HCT116 (cell line): ENCODE results near the gene FAIM2. TPM values are rescaled to one million over a fixed set of nuclear protein-coding genes. Genes with fewer than 3 reads are reported as not detected.

ENCODE experiments used
- ATAC-seq: fragments of 200-7000 bp; cut with Tn5 transposase; 2 replicates; pipeline ENCODE4 v1.9.1; 2020; ENCODE audit warnings: mild to moderate bottlenecking, moderate library complexity
- BruUV-seq: library from RNA; stranded (reverse); fragments of 400-500 nt; replicated peaks from 2 replicates; lab custom pipeline; 2021; lab: Mats Ljungman, UMichigan
- CTCF ChIA-PET: fragments of 300-600 bp; sonication (Branson Sonifier 250); formaldehyde crosslinking; loops from one replicate; lab custom pipeline; 2021; ENCODE audit warnings: antibody characterized with exemption; lab: Charles Lee
- POLR2A ChIA-PET: fragments of 300-600, 350-600 bp; sonication (Branson Sonifier 250); formaldehyde crosslinking; loops from one replicate; lab custom pipeline; 2021; ENCODE audit warnings: antibody characterized with exemption; lab: Charles Lee
- RAD21 ChIA-PET, 2 experiments: fragments of 300-600 bp; sonication (Branson Sonifier 250); formaldehyde crosslinking; loops; one replicate each; lab custom pipeline; 2023; ENCODE audit warnings: low total read pairs in 2 of 2; ENCODE audit not compliant: uncharacterized antibody in 2 of 2, unreplicated experiment in 2 of 2, low non-redundant PET in 1 of 2; lab: Charles Lee
- DNase-seq: peaks from one replicate; pipeline ENCODE4 v3.0.0-alpha.2; 2010; ENCODE audit warnings: low read depth, low spot score
- H2AFZ ChIP-seq: fragments of 200-600 bp; shearing (Covaris generic), sonication (generic); 2 replicates; pipeline ENCODE4 v1.6.1; 2017; ENCODE audit warnings: low read depth, mixed run types, mixed read lengths, antibody characterized with exemption, low read length; ENCODE audit not compliant: poor library complexity, severe bottlenecking
- H3K27ac ChIP-seq: 2 replicates; pipeline ENCODE4 v1.5.1; 2012; ENCODE audit warnings: low read depth, low read length
- H3K27me3 ChIP-seq: fragments of 200-600 bp; sonication (generic); 2 replicates; pipeline ENCODE4 v1.6.1; 2016; ENCODE audit warnings: mixed run types, low read length, mixed read lengths; ENCODE audit not compliant: insufficient read depth
- H3K36me3 ChIP-seq, 2 experiments: fragments of 200-500 bp in 1 of 2; fragments of 200-600 bp in 1 of 2; sonication (Bioruptor generic) in 1 of 2; sonication (generic) in 1 of 2; 2 replicates each; pipeline versions ENCODE4 v1.5.1 to v1.6.1; 2014 to 2016; ENCODE audit warnings: low read length in 2 of 2, inconsistent platforms in 1 of 2, mixed read lengths in 1 of 2, mixed run types in 1 of 2; ENCODE audit not compliant: insufficient read depth in 2 of 2, control insufficient read depth in 1 of 2
- H3K4me1 ChIP-seq, 2 experiments: fragments of 200-600 bp in 1 of 2; sonication (generic) in 1 of 2; 2 replicates each; pipeline versions ENCODE4 v1.5.1 to v1.6.1; 2012 to 2017; ENCODE audit warnings: low read length in 2 of 2, inconsistent platforms in 1 of 2, mild to moderate bottlenecking in 1 of 2, mixed read lengths in 1 of 2, mixed run types in 1 of 2, moderate library complexity in 1 of 2; ENCODE audit not compliant: insufficient read depth in 2 of 2, control insufficient read depth in 1 of 2
- H3K4me2 ChIP-seq: fragments of 200-600 bp; sonication (generic); 2 replicates; pipeline ENCODE4 v1.6.1; 2017; ENCODE audit warnings: mixed run types, low read length, mixed read lengths
- H3K4me3 ChIP-seq, 2 experiments: fragments of 200-600 bp in 1 of 2; sonication (generic) in 1 of 2; replicated peaks in 1 of 2; 2 replicates each; pipeline ENCODE4 v1.5.1; 2011 to 2016; ENCODE audit warnings: low read length in 2 of 2, control low read depth in 1 of 2, low read depth in 1 of 2, mild to moderate bottlenecking in 1 of 2, mixed read lengths in 1 of 2, mixed run types in 1 of 2
- H3K79me2 ChIP-seq: fragments of 200-600 bp; sonication (generic); 2 replicates; pipeline ENCODE4 v1.6.1; 2017; ENCODE audit warnings: mild to moderate bottlenecking, mixed run types, low read length, moderate library complexity, mixed read lengths; ENCODE audit not compliant: insufficient read depth
- H3K9ac ChIP-seq: fragments of 200-600 bp; sonication (generic); 2 replicates; pipeline ENCODE4 v1.6.1; 2016; ENCODE audit warnings: low read length, mixed read lengths
- H3K9me2 ChIP-seq: fragments of 200-600 bp; sonication (generic), shearing (Covaris generic); 2 replicates; pipeline ENCODE4 v1.6.1; 2017; ENCODE audit warnings: mixed run types, mild to moderate bottlenecking, moderate library complexity; ENCODE audit not compliant: insufficient read depth
- H3K9me3 ChIP-seq, 2 experiments: fragments of 200-500 bp in 1 of 2; fragments of 200-600 bp in 1 of 2; sonication (Bioruptor generic) in 1 of 2; sonication (generic) in 1 of 2; 2 replicates each; pipeline ENCODE4 v1.6.1; 2014 to 2017; ENCODE audit warnings: low read length in 2 of 2, mixed read lengths in 2 of 2, inconsistent platforms in 1 of 2, low read depth in 1 of 2, mild to moderate bottlenecking in 1 of 2, mixed run types in 1 of 2, moderate library complexity in 1 of 2; ENCODE audit not compliant: control insufficient read depth in 1 of 2, insufficient read depth in 1 of 2
- H4K20me1 ChIP-seq: fragments of 200-600 bp; sonication (generic), shearing (Covaris generic); 2 replicates; pipeline ENCODE4 v1.6.1; 2017; ENCODE audit warnings: mixed run types, mild to moderate bottlenecking, moderate library complexity; ENCODE audit not compliant: insufficient read depth
- CBX3 ChIP-seq: IDR thresholded peaks from 2 replicates; pipeline ENCODE4 v1.6.1; 2012; ENCODE audit warnings: low read depth
- EGR1 ChIP-seq: IDR thresholded peaks from 2 replicates; pipeline ENCODE4 v1.6.1; 2012; ENCODE audit warnings: low read depth
- ELF1 ChIP-seq: IDR thresholded peaks from 2 replicates; pipeline ENCODE4 v1.6.1; 2012; ENCODE audit warnings: low read depth, borderline replicate concordance
- EZH2phosphoT487 ChIP-seq: fragments of 200-600 bp; IDR thresholded peaks from 2 replicates; pipeline ENCODE4 v1.6.1; 2018; ENCODE audit warnings: antibody characterized with exemption, borderline replicate concordance
- JUND ChIP-seq: IDR thresholded peaks from 2 replicates; pipeline ENCODE4 v1.6.1; 2012
- POLR2A ChIP-seq: IDR thresholded peaks from 2 replicates; pipeline ENCODE4 v1.7.0; 2011; ENCODE audit warnings: borderline replicate concordance; ENCODE audit not compliant: insufficient read depth, insufficient read length; ENCODE audit errors: extremely low read depth
- SIN3A ChIP-seq: IDR thresholded peaks from 2 replicates; pipeline ENCODE4 v1.6.1; 2012; ENCODE audit warnings: low read depth
- TCF7L2 ChIP-seq: IDR thresholded peaks from 2 replicates; pipeline ENCODE4 v1.7.0; 2011; ENCODE audit warnings: borderline replicate concordance, inconsistent platforms; ENCODE audit not compliant: insufficient read depth, insufficient read length; ENCODE audit errors: extremely low read depth
- ZNF274 ChIP-seq: fragments of 200-500 bp; sonication (Bioruptor generic); IDR thresholded peaks from 2 replicates; pipeline ENCODE4 v1.6.1; 2014; ENCODE audit warnings: mild to moderate bottlenecking, low read depth, low read length, inconsistent platforms
- intact Hi-C: fragments of 100-400 bp; cut with micrococcal nuclease; formaldehyde crosslinking; loops from 2 replicates; pipeline ENCODE4 v1.10.0; 2022
- total RNA-seq: library from RNA; stranded (reverse); gene quantifications from one replicate; pipeline ENCODE4 v1.2.1, GENCODE V29; 2021; ENCODE audit not compliant: unreplicated experiment
- TF ChIP-seq, protein P1 (sequence below): IDR thresholded peaks from 2 replicates; pipeline ENCODE4 v1.6.1; 2012; ENCODE audit warnings: low read depth
- TF ChIP-seq, protein P2 (sequence below): IDR thresholded peaks from 2 replicates; pipeline ENCODE4 v1.6.1; 2012
- TF ChIP-seq, protein P3 (sequence below), 3 experiments: fragments of 200-600 bp in 1 of 3; sonication (generic) in 1 of 3; IDR thresholded peaks in 2 of 3; conservative IDR thresholded peaks in 1 of 3; 2 replicates each; pipeline ENCODE4 v1.5.1; 2012 to 2017; ENCODE audit warnings: low read depth in 2 of 3, low read length in 2 of 3, antibody characterized with exemption in 1 of 3, borderline replicate concordance in 1 of 3, control low read depth in 1 of 3, mild to moderate bottlenecking in 1 of 3, mixed read lengths in 1 of 3, mixed run types in 1 of 3, moderate library complexity in 1 of 3; ENCODE audit not compliant: insufficient read depth in 1 of 3

FAIM2 gene
- total RNA-seq, 1 experiment from 2014 or later: not detected

DNA sequence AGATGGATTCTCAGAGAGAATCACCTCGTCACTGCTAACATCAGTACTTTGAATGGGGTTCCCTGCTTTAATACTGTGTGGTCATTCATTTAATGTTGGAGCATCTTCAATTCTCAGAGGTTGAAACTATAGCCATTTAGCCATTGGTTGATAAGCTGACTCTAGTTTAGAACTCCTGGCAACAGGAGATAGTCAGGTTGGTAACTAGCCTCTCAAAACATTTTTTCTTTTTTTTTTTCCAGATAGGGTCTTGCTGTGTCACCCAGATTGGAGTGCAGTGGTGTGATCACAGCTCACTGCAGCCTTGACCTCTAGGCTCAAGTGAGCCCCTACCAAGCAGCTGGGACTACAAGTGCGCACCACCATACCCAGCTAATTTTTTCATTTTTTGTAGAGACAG, 72.0 kb downstream of the FAIM2 start:
- H4K20me1 ChIP-seq: no peaks in the 10 kb centered on the region
- BruUV-seq: no TSS peak
- TF ChIP-seq EGR1 (no peak), JUND (no peak), EZH2phosphoT487 (no peak), SIN3A (no peak), ZNF274 (no peak), CBX3 (no peak), TCF7L2 (no peak), ELF1 (no peak), POLR2A (no peak)
- TF ChIP-seq, protein P1, sequence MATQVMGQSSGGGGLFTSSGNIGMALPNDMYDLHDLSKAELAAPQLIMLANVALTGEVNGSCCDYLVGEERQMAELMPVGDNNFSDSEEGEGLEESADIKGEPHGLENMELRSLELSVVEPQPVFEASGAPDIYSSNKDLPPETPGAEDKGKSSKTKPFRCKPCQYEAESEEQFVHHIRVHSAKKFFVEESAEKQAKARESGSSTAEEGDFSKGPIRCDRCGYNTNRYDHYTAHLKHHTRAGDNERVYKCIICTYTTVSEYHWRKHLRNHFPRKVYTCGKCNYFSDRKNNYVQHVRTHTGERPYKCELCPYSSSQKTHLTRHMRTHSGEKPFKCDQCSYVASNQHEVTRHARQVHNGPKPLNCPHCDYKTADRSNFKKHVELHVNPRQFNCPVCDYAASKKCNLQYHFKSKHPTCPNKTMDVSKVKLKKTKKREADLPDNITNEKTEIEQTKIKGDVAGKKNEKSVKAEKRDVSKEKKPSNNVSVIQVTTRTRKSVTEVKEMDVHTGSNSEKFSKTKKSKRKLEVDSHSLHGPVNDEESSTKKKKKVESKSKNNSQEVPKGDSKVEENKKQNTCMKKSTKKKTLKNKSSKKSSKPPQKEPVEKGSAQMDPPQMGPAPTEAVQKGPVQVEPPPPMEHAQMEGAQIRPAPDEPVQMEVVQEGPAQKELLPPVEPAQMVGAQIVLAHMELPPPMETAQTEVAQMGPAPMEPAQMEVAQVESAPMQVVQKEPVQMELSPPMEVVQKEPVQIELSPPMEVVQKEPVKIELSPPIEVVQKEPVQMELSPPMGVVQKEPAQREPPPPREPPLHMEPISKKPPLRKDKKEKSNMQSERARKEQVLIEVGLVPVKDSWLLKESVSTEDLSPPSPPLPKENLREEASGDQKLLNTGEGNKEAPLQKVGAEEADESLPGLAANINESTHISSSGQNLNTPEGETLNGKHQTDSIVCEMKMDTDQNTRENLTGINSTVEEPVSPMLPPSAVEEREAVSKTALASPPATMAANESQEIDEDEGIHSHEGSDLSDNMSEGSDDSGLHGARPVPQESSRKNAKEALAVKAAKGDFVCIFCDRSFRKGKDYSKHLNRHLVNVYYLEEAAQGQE: no peak
- TF ChIP-seq, protein P2, sequence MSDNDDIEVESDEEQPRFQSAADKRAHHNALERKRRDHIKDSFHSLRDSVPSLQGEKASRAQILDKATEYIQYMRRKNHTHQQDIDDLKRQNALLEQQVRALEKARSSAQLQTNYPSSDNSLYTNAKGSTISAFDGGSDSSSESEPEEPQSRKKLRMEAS: no peak
- TF ChIP-seq, protein P3, sequence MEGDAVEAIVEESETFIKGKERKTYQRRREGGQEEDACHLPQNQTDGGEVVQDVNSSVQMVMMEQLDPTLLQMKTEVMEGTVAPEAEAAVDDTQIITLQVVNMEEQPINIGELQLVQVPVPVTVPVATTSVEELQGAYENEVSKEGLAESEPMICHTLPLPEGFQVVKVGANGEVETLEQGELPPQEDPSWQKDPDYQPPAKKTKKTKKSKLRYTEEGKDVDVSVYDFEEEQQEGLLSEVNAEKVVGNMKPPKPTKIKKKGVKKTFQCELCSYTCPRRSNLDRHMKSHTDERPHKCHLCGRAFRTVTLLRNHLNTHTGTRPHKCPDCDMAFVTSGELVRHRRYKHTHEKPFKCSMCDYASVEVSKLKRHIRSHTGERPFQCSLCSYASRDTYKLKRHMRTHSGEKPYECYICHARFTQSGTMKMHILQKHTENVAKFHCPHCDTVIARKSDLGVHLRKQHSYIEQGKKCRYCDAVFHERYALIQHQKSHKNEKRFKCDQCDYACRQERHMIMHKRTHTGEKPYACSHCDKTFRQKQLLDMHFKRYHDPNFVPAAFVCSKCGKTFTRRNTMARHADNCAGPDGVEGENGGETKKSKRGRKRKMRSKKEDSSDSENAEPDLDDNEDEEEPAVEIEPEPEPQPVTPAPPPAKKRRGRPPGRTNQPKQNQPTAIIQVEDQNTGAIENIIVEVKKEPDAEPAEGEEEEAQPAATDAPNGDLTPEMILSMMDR (IDR thresholded peaks at IDR 0.05 in 2 of 3, conservative IDR thresholded peaks at IDR 0.05 in 1 of 3; ENCODE audit: borderline replicate concordance in 1 of 3, insufficient read depth in 1 of 3, low read depth in 2 of 3, low read length in 2 of 3): no peak
- TF ChIP-seq, all 23 proteins: peak for 0
- H3K27ac ChIP-seq: no peak overlapping the region
- no peaks in the 10 kb centered on the region for H3K27me3 ChIP-seq
- no peak overlapping the region for H3K9ac ChIP-seq
- H3K79me2 ChIP-seq: no peaks in the 10 kb centered on the region
- ChIA-PET CTCF (no interaction called here), POLR2A (interaction anchor here (1.7 kb wide), 1 partner anchor 90 kb away, joined by 4 read pairs; the partner anchor contains the start of gene TMBIM6), RAD21 (no interaction called here)
- H3K4me3 ChIP-seq: no peak overlapping the region
- DNase-seq (no peak), ATAC-seq (no peak)
- H3K4me1 ChIP-seq: peaks cover 5 to 18% of the 10 kb centered on the region in 2 experiments; a peak in 3 of 4 replicates
- H3K9me2 ChIP-seq: no peaks in the 10 kb centered on the region; the same call in 1 of the 2 replicates
- no peak overlapping the region for H2AFZ ChIP-seq
- no peaks in the 10 kb centered on the region for H3K9me3 ChIP-seq
- no peak overlapping the region for H3K4me2 ChIP-seq
- no peaks in the 10 kb centered on the region for H3K36me3 ChIP-seq
- intact Hi-C loops: loop anchor here (10.0 kb wide), 1 partner anchor 187 kb away; no protein-coding TSS in a partner anchor
